Epithelial cell of proximal tubule (primary cell): Measurements from ENCODE around the gene AFTPH. TPM values are rescaled to one million over a fixed set of nuclear protein-coding genes. Genes with fewer than 3 reads are reported as not detected.

Experiments used
- DNase-seq: peaks from one replicate; pipeline ENCODE4 v3.0.0-alpha.2; 2011; ENCODE audit warnings: low read depth
- H3K4me3 ChIP-seq: 2 replicates; pipeline ENCODE4 v1.5.1; 2011; ENCODE audit warnings: low read depth, mild to moderate bottlenecking, low read length
- total RNA-seq: library from RNA; depleted of rRNA; stranded (reverse); fragments of >200 nt; gene quantifications from 2 replicates; pipeline ENCODE4 v1.2.3, GENCODE V29; 2015
- TF ChIP-seq, protein P1 (sequence below): conservative IDR thresholded peaks from 2 replicates; pipeline ENCODE4 v1.5.1; 2012; ENCODE audit warnings: low read depth, mild to moderate bottlenecking, low read length

Gene AFTPH
- total RNA-seq, 1 donor from 2014 or later: 12.1 TPM

DNA sequence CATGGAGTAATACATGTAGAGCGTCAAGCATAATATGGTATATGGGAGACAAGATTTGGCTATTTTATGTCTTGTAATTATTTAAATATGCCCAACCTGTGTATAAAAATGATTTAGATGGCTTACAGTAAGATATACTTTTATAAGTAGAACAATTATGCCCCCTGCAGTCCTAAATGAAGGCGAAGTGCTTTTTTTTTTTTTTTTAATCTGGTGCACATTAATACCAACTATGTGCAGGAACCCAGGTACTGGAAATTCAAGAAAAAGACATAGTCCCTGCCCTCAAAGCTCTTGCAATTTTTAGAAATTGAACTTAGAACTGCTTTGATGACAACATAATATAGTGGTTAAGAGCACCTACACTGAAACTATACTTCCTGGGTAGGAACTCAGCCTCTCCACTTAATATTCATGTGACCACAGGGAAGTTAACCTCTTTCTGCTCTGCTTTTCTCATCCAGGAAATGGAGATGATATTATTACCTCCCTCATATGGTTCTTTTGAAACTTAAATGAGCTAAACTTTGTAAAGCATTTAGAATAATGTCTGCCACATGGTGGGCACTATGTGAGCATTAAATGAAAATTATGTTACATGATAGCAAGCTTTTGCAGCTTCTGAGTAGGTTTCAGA is 38.1 kb downstream of the AFTPH start:
- H3K4me3 ChIP-seq: no peak overlapping the region
- TF ChIP-seq, protein P1, sequence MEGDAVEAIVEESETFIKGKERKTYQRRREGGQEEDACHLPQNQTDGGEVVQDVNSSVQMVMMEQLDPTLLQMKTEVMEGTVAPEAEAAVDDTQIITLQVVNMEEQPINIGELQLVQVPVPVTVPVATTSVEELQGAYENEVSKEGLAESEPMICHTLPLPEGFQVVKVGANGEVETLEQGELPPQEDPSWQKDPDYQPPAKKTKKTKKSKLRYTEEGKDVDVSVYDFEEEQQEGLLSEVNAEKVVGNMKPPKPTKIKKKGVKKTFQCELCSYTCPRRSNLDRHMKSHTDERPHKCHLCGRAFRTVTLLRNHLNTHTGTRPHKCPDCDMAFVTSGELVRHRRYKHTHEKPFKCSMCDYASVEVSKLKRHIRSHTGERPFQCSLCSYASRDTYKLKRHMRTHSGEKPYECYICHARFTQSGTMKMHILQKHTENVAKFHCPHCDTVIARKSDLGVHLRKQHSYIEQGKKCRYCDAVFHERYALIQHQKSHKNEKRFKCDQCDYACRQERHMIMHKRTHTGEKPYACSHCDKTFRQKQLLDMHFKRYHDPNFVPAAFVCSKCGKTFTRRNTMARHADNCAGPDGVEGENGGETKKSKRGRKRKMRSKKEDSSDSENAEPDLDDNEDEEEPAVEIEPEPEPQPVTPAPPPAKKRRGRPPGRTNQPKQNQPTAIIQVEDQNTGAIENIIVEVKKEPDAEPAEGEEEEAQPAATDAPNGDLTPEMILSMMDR: peak; percentile 48
- DNase-seq: no peak

DNA sequence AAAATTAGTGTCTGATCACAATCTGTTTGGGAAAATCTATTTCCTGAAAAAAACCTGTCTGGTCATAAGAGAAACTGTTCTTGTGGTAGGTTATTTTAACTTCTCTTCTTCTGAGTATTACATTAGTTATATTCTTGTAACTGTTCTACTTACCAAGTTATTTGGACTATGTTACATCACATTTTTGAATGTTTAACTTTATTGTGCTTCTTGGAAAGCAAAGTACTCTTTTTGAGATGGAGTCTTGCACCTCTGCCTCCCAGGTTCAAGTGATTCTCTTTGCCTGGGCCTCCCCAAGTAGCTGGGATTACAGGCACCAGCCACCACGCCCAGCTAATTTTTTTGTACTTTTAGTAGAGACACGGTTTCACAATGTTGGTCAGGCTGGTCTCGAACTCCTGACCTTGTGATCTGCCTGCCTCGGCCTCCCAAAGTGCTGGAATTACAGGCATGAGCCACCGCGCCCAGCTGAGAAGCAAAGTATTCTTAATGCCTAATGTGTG is 39.4 kb downstream of the AFTPH start:
- TF ChIP-seq, protein P1: no peak
- no peak overlapping the region for H3K4me3 ChIP-seq
- no peak for DNase-seq

DNA sequence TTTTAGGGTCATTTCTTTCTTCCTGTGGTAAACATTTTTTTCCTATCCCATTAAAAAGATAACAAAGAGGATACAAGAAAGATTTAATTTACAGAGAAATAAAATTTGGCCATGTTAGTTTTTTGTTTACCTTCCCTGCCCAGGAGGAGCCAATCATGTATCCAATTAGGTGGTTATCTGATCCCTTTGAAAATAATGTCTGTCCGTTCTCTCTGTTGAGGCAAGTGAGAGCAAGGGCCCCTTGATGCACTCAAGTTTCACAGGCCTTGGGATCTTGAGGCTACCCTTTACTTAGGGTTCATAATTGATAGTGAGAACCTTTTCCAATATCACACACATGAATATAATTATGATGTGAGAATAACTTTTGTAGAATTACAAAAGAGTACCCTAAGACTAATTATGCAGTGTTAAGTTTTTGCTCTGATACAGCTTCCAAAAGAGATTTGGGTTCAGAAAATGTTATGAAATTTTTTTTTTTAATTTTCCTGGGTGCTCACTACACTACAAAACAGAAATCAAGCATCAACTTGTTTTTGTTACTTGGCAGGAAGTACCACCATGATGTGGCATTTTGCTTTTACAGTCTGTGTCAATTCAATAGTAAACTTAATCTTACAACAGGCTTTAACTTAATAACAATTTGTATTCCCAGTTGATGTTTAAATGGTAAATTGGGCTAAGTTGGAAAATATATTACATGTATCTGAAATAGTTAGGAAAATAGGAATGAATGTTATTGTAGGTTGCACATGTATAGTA is 42.0 kb downstream of the AFTPH start:
- H3K4me3 ChIP-seq: no peak overlapping the region
- DNase-seq: no peak
- TF ChIP-seq, protein P1: no peak

DNA sequence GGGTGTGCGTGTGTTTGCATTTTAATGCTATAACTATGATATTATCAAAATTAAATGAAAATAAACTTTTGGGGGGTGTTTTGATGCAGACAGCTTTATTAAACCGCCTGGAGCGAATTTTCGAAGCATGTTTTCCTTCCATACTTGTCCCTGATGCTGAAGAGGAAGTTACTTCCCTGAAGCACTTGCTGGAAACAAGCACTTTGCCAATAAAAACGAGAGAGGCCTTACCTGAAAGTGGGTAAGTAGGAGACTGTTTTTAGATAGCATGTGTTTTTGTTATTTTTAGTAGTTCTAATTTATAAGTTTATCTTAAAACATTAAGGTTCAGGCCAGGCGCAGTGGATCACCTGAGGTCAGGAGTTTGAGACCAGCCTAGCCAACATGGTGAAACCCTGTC is 43.3 kb downstream of the AFTPH start:
- TF ChIP-seq, protein P1: no peak
- DNase-seq: no peak

DNA sequence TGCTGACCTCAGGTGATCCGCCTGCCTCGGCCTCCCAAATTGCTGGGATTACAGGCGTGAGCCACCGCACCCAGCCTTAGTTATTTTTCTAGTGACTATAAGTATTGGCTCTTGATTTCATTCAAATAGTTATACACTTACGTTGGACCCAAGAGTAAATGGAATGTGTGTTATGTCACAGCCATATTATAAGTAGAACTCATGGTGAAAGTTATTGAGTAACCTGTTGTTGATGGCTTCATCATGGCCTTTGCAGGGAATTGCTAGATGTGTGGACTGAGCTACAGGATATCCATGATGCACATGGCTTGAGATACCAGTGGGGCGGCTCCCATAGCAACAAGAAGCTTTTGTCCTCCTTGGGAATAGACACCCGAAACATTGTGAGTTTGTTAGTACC is 44.7 kb downstream of the AFTPH start:
- no peak for DNase-seq
- H3K4me3 ChIP-seq: no peak overlapping the region
- TF ChIP-seq, protein P1: no peak

More for the DNA sequence above, 43.3 kb downstream of the AFTPH start:
- H3K4me3 ChIP-seq: no peak overlapping the region

DNA sequence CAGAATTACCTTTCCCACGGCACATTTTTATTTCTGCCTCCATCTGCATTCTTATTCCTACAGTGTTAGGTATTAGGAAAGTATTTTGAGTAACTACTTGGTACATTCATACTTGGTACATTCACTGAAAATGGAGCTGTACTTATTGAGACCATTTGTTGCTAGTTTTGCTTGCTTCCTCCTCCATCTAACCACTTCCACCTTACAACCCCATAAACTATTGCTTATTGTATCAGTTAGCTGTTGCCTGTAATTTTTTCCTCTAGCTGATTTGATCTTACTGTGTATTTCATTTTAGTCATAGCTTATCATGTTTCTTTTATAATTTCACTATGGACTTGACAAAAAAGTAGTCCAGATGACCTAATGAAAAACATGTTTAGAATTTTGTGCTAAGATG is 50.7 kb downstream of the AFTPH start:
- TF ChIP-seq, protein P1: no peak
- DNase-seq: no peak
- no peak overlapping the region for H3K4me3 ChIP-seq
